ENCODE results near the gene MBD2.
"Not testable (repeated sequence)": the region's sequence is repeated elsewhere in the genome, so short reads cannot be mapped to it uniquely, and the experiment has no call there.

MBD2 gene

DNA sequence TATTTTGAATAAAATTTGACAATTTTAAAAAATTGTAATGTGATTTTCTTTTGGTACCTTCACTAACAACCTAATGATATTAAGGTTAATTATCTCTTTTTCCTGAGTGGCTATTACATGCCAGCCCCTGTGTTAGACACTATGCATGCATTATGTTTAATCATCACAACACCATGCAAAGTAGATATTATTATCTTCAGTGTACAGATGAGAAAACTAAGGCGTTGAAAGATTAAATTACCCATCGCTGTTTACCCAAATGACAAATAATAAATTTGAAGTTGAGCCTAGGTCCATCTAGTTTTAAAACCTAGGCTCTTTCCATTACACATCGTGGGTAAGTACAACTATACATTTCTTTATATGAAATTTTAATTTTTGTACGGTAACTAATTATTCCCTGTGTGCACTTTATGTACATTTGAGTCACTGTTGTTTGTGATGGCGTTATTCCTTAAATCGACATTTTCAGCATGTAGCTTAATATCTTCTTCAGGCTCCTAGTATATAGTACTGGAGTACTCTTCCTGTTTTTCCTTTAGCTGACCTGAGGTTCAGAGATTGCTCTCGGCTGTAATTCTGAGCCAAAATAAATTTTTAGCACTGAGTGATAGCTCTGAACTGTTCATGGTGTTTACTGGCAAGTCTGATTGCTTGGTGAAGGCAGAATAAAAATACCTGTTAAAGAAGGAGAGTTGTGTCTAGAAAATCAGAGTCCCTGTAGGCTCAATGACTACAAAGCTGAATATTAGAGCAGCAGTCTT is 13.9 kb upstream of the MBD2 start:
- DNase-seq (ENCODE audit: low spot score) = no peak

DNA sequence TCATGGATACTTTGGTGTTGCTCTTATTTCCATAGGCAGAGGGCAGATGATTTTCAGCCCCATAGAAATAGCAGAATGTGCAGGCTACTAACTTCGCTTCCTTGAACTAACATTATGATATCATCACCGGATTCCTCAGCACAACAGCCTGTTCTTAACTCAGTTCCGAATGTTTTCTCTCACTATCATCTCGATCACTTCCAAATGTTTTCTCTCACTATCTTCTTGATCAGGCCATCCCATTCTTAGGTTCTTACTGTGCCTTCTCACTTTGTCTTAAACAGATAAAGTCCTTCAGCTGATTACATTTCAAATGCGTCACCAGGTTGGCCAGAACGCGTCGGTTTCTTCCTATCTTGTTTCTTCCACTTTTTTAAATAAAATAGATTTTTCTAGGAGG is 11.4 kb upstream of the MBD2 start:
- no peak for DNase-seq (ENCODE audit: low spot score)

DNA sequence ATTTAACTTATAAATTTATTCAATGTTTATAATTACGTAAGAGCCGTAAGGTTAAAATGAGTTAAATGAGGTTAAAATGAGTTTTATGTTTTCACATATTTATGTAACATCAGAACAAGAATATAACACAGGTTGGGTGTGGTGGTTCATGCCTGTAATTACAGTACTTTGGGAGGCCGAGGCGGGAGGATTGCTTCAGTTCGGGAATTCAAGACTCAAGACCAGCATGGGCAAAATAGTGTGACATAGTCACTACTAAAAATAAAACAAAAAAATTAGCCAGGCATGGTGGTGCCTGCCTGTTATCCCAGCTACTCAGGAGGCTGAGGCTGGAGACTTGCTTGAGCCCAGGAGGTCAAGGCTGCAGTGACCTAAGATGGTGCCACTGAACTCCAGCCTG is 9.3 kb upstream of the MBD2 start:
- no peak for DNase-seq (ENCODE audit: low spot score)

DNA sequence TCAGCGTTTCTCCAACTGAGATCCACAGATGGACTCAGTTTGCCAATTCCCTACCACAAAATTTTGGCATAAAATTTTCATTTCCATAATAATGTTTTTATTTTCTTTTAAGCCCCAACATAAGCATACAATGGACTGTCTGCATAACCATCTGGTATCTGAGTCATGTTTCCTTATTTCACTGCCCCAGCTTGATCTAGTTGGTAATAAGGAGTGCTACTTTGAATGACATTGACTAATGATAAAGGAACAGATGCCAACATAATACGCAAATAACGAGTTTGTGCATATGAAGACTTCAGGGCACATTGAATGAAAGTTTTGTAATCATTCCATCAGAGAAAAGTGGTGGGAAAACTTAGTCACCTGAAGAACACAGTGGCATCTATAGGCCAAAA is 8.8 kb upstream of the MBD2 start:
- DNase-seq (ENCODE audit: low spot score) = no peak

DNA sequence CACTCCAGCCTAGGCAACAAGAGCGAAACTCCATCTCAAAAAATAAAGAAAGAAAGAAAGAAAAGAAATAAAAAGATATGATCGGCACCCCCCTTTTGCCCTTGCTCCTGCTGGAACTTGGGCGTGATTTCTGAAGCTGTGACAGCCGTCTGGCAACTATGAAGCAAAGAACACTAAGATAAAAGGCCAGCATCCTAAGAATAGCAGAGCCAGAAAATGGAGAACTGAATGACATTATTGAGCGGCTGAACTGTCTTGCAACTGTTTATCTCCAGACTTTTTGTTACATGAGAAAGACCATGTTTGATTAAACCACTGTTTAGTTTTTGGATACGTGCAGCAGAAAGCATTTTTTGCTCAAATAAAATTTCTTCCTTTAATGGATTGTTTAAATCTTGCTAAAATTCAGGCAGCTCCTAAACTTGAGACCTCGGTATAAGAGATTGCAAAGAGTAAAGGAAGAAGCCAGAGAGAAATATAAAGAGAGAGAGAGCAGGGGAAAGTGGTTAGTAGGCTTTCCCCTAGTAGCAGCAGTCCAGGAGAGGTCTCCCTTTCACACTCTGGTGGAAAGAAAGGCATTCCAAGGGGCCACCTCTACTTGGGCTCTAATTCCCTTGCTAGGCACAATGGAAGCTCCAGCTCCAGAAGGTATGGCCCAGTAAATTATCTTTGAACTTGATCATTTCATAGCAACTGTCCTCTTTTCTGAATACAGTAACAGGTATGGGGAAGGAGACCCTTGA is 8.2 kb upstream of the MBD2 start:
- no peak for DNase-seq (ENCODE audit: low spot score)

DNA sequence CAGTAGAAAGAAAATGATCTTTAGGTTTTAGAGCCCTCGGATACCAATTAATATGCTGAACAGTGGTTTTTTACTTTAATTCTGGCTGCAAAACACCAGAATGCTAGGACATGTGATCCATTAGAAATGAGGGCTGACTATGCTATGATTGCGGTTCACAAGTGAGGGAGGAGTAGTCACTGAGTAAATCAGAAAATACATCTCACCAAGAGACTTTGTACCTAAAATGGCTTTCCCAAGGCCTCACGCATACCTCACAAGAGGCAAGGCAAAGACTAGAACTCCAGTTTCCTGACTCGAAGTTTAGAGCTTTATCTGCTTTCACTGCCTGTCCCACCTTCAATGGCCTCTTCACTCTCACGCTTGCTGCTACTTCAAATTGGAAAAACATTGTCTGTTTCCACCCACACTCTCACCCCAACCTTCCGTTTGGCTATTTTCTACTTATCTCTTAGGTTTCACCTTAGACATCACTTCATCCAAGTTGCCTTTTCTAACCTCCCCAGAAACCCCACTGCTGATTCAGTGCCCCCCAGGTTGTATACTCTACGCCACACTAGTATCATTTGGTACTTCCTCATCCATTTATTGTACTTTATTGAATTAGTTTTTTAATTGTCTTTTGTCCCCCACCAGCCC is 5.1 kb upstream of the MBD2 start:
- no peak for DNase-seq (ENCODE audit: low spot score)

DNA sequence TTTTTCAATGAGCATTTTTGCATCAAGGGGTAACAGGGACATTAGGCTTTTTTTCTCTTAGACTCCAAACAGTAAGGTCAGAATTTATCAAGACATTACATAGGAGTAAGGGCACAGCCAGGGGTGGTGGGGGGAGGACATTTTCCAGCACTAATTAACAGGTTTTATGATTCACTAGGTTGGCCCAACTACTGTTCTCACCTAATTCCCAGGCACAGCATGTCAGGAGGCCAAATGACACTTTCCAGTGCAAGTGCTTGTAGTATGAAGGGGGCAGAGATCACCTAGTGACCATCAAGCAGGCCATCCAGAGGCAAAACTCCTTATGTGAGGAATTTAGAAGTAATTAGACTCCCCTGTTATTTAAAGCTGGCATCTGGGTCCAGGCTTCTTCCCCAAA is 3.9 kb upstream of the MBD2 start:
- no peak for DNase-seq (ENCODE audit: low spot score)

DNA sequence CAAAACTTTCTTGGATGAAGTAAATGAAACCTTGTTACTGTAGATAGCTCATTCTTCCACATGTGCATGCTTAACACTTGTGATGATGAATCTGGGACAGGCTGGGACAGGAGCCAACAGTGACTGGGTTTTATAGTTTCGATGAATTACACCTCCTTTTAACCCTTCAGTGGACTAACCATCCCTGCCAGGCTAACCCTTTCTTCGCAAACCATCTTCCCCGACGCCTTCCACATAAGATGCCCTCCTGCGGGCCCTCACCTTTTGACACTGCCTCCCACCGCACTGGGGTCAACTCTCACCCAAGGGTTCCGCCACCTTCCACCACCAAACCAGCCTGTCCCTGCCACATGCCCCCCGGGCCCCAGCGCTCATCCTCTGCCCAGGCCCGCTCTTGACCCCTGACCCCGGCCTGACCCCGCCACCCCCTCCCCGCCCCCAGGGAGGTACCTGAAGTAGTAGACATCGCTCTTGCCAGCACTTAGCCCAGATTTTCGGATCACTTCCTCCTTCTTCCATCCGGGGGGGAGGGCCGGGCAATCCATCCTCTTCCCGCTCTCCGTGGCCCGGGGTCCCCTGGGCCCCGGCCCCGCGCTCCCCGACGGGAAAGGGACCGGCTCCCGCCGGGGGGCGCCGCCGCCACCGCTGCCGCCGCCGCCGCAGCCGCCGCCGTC is 764 bp downstream of the MBD2 start:
- DNase-seq (ENCODE audit: low spot score) = no peak

DNA sequence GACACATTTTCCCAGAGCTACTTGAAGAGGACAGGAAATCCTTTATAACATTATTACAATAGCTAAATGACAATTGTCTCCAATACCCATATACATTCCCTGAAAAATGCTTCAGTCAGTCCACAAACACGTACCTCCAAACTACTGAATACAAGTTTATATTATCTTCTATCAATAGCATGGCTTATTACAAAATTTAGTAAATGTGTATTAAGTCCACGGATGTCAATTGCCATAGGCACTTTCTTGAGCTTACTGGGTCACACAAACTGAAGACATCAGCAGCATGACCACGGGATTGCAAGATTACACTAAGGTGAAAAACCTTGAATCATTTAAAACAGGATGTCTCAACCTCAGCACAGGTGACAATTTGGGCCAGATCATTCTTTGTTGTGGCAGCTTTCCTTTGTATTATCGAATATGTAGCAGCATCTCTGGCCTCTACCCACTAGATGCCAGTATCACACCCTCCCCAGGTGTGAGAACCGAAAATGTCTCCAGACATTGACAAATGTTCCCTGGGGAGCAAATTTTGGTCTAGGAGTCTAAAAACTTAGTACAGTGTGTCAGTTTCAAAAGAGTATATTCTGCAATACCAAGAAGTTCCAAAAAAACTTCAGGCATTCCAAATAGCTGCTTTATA is 1.4 kb downstream of the MBD2 start:
- peak; percentile 89 for DNase-seq (ENCODE audit: low spot score)

DNA sequence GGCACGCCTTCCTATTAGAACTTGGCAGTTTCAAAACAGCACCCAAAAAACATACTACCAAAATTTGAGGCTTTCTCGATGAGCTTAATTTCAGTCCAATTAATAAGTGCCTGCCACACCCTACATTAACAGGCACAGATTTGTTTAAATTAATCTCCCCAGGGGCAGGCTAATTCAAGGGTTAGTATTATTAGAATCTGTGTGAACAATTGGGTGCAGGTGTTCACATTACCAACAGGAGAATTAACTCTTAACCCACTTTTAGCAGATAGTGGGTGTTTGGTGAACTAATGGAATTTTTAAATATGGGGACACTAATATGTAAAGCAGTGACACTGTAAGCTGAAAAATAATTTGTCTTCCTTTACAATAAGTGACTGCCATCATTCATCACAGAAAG is 4.1 kb downstream of the MBD2 start:
- DNase-seq (ENCODE audit: low spot score) = peak; percentile 75

DNA sequence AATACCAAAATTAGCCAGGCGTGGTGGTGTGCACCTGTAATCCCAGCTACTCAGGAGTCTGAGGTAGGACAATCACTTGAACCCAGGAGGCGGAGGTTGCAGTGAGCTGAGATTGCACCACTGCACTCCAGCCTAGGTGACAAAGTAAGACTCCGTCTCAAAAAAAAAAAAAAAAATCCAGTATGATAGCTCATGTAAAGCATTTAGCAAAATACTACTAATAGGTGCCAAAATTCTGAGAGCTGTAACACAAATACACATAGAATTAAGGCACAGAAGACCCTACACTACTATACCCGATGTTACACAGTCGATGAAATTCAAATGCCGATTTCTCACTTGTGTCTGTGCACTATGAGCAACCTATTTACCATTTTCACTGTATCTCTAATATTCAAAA is 5.7 kb downstream of the MBD2 start:
- peak; percentile 34 for DNase-seq (ENCODE audit: low spot score)

DNA sequence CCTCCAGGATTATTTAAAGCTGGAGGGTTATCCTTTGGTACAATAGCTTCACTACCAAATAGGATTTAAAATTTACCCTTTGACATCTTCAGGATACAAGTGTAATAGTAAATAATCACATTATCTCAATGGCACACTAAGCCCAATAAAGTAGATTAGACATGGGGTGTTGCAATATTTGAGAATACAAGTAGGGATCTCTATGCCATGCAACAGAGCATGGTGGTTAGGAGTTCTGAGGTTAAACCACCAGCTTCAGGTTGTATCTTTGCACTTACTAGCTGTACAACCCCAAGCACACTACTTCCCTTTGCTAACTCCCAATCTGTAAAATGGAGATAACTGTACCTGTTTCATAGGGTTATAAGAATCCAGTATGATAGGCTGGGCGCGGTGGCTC is 6.2 kb downstream of the MBD2 start:
- peak; percentile 26 for DNase-seq (ENCODE audit: low spot score)

DNA sequence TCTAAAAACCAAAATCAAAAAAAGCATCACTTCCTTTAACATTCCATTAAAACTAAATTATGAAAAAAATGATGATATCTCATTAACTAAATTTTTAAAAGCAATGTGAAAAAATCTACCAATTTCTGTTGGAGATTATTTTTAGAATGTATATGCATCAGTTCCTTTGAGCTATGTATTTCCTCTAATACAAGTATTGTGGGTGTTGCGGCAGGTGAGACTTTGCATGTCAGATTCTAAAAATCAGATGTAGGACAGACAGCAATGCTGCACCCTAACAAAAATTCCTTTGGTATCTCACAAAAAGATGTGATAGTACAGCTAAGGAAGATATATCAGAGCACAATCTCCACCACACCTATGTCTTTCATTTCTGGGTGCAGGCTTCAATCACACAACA is 6.8 kb downstream of the MBD2 start:
- peak; percentile 67 for DNase-seq (ENCODE audit: low spot score)

DNA sequence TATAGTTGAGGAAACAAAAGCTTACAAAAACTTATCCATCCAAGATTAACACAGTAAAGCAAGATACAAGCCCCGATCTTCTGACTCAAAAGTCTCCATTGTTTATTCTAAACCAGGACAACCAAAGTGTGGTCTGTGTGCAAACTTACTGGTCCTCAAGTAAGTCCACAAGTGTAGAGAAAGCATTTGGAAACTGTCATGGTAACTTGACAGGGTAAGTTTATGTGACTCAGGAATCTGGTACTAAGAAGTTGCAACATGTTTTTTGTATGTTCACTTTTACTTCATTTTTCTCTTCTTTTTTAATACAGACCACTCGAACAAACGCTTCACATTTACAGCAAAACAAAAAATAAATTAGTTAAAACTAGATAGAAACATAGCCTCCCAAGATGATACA is 9.4 kb downstream of the MBD2 start:
- no peak for DNase-seq (ENCODE audit: low spot score)

DNA sequence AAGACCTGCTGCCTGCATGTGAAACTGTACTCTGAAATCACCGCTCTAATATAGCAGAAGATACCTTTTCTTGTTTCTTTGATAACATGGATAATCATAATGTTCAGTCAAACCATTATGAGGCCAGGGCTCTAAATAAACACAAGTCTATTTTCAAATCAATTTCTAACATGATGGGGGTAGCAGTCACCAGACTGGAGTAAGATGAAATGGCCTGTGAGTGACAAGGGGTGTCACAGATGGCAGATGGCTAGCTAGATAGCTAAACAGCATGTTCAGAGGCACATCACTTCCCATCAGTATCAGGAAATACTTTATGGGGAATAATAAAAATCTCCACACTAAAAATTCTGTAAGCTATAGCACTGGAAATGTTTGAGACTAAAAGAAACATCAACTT is 14.0 kb downstream of the MBD2 start:
- DNase-seq (ENCODE audit: low spot score) = peak; percentile 32

DNA sequence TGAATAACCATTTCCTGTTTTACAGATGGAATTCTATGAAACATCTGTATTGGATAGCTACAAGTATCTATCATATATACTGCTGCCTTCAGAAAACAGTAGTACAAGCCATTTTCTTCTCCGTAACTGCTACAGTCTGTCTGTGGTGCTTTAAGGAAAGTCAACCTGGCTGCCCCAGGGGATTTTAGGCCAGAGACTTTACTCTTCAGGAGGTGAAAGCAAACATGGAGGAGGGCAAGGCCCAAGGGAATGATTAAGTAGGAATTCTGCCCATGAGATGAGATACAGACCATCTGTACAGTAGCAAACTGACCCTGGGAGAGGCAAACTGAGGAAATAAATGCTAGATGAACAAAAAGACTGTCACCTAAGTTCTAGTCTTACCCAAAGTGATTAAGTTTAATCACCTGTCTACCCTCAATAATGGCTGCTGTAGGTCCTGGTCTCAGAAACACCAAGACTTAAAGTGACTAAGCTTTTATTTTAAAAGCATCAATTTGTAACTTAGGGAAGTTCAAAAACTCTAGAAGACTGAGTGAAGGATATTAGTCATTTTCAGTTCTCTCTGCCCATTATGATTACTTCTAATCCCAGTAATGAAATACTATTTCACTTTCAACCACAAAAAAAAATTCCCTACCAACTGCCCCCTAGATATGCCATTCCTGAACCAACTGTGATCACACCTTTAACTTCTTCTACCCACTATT is 14.8 kb downstream of the MBD2 start:
- no peak for DNase-seq (ENCODE audit: low spot score)

DNA sequence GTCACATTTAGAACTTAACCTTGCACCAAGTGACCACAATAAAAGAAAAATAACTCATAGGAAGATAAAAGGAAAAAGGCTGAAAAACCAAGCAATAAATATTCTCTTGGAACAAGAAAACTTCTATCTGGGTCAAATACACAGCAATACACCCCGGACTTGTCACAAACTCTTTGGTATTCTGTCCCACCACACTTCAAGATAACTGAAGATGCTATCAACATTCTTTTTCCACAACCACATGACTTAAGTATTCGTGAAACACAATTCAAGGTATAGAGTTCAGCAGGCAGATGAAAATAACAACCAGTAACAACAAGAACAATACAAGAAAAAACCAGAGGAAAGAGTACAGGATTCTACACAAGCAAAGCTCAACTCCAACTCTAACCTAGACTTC is 18.0 kb downstream of the MBD2 start:
- no peak for DNase-seq (ENCODE audit: low spot score)

DNA sequence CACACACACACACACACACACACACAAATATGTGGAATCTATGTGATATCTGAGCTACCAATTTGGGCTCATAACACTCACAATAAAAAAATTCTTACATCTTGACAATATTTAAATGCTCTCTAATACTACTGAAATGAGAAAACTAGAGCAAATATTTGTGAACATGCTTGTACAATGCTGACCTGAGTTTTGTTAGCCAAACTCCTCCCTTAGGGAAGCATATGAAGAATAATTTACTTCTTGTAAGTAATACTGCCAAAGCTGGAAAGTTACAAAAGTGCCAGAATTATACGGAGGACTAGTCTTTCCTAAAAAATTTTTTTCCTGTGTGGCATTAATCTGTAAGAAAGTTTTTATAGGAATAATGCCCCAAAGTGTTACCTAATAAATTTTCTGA is 18.5 kb downstream of the MBD2 start:
- DNase-seq (ENCODE audit: low spot score) = no peak

DNA sequence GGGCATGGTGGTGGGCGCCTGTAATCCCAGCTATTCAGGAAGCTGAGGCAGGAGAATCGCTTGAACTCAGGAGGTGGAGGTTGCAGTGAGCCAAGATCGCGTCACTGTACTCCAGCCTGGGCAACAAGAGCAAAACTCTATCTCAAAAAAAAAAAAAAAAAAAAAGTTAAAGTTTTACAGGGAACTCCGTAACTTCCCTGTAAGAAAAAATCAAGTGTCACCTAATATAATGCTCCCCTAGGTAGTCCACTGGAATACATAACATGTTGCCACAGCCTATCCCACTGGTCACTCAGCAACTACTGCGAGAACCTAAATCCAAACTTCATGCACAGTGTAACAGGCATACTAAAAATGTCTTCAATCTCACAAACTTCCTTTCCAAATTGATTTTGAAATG is 19.0 kb downstream of the MBD2 start:
- not testable (repeated sequence) for DNase-seq (ENCODE audit: low spot score)

DNA sequence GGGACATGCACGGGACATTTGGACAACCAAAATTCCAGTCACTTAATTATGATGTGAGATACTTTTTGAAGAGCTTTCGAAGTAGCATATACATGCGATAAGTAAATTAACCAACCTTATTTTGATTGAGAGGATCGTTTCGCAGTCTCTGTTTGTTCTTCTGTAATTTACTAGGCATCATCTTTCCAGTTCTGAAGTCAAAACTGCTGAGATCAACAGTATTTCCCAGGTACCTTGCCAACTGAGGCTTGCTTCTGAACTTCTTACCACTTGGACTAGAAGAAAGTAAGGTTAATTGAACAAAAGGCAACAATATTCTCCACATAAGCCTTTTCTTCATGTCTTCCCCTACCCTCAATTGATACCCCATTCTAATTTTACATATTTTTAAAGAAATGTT is 19.6 kb downstream of the MBD2 start:
- DNase-seq (ENCODE audit: low spot score) = no peak

DNA sequence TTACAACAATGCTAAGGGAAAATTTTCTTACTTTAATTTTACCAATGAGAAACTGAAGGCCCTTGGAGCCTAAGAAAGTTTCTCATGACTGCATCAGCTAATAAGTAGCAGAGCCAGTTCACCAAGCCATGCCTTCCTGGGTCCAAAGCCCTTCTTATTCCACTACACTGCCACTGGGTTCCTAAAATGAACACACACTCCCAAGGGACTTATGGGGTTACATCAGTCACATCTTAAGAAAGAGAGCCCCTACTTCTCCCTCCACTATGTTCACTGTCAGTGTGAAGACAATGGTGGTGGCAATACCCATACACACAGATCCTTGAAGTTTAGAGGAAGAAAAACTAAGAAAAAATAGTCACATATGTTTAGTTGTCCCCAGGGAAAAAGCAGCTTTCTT is 20.6 kb downstream of the MBD2 start:
- DNase-seq (ENCODE audit: low spot score) = no peak

DNA sequence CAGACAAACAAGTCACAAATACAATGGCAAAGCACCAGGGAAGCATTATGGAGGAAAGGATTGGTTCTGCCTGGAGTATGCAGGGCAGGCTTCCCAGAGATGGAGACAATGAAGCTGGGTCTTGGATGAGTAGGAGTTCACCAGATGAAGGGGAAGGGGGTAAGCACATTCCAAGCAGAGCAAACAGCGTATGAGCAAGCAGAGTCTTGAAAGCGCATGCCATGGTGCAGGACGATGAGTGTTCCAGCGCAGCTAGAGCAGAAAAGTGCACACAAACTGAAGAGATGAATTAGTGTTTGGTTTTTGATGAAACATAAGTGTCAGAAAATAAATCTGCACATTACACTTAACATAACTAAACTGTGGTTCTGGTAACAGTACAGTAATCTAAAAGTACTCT is 21.6 kb downstream of the MBD2 start:
- DNase-seq (ENCODE audit: low spot score) = no peak
